HCT116 (cell line): ENCODE data around the gene EGFLAM.

Experiments used
- ELF1 ChIP-seq: IDR thresholded peaks from 2 replicates; pipeline ENCODE4 v1.6.1; 2012; ENCODE audit warnings: low read depth, borderline replicate concordance
- MAX ChIP-seq: IDR thresholded peaks from 2 replicates; pipeline ENCODE4 v1.6.1; 2012
- POLR2A ChIP-seq: IDR thresholded peaks from 2 replicates; pipeline ENCODE4 v1.7.0; 2011; ENCODE audit warnings: borderline replicate concordance; ENCODE audit not compliant: insufficient read depth, insufficient read length; ENCODE audit errors: extremely low read depth
- POLR2AphosphoS5 ChIP-seq: IDR thresholded peaks from 2 replicates; pipeline ENCODE4 v1.6.1; 2011; ENCODE audit warnings: mild to moderate bottlenecking, low read depth, low read length, moderate library complexity
- SRF ChIP-seq: IDR thresholded peaks from 2 replicates; pipeline ENCODE4 v1.6.1; 2012; ENCODE audit warnings: low read depth
- TCF7L2 ChIP-seq: IDR thresholded peaks from 2 replicates; pipeline ENCODE4 v1.7.0; 2011; ENCODE audit warnings: borderline replicate concordance, inconsistent platforms; ENCODE audit not compliant: insufficient read depth, insufficient read length; ENCODE audit errors: extremely low read depth
- TF ChIP-seq, protein P1 (sequence below), 3 experiments: fragments of 200-600 bp in 1 of 3; sonication (generic) in 1 of 3; IDR thresholded peaks in 2 of 3; conservative IDR thresholded peaks in 1 of 3; 2 replicates each; pipeline ENCODE4 v1.5.1; 2012 to 2017; ENCODE audit warnings: low read depth in 2 of 3, low read length in 2 of 3, antibody characterized with exemption in 1 of 3, borderline replicate concordance in 1 of 3, control low read depth in 1 of 3, mild to moderate bottlenecking in 1 of 3, mixed read lengths in 1 of 3, mixed run types in 1 of 3, moderate library complexity in 1 of 3; ENCODE audit not compliant: insufficient read depth in 1 of 3

- TF ChIP-seq, protein P1, sequence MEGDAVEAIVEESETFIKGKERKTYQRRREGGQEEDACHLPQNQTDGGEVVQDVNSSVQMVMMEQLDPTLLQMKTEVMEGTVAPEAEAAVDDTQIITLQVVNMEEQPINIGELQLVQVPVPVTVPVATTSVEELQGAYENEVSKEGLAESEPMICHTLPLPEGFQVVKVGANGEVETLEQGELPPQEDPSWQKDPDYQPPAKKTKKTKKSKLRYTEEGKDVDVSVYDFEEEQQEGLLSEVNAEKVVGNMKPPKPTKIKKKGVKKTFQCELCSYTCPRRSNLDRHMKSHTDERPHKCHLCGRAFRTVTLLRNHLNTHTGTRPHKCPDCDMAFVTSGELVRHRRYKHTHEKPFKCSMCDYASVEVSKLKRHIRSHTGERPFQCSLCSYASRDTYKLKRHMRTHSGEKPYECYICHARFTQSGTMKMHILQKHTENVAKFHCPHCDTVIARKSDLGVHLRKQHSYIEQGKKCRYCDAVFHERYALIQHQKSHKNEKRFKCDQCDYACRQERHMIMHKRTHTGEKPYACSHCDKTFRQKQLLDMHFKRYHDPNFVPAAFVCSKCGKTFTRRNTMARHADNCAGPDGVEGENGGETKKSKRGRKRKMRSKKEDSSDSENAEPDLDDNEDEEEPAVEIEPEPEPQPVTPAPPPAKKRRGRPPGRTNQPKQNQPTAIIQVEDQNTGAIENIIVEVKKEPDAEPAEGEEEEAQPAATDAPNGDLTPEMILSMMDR (IDR thresholded peaks at IDR 0.05 in 2 of 3, conservative IDR thresholded peaks at IDR 0.05 in 1 of 3; ENCODE audit: borderline replicate concordance in 1 of 3, insufficient read depth in 1 of 3, low read depth in 2 of 3, low read length in 2 of 3), result no peak
- TF ChIP-seq POLR2A (no peak), POLR2AphosphoS5 (no peak), MAX (no peak), ELF1 (no peak), SRF (no peak), TCF7L2 (no peak)
Observed at GRCh38 chr5:38468202-38468673, 209.9 kb downstream of the EGFLAM start.
